Keratinocyte (primary cell): ENCODE data around the gene PLP1. TPM values are rescaled to one million over a fixed set of nuclear protein-coding genes. Genes with fewer than 3 reads are reported as not detected.

Source experiments
- DNase-seq: peaks from one replicate; pipeline ENCODE4 v3.0.0-alpha.2; 2011; ENCODE audit warnings: low read depth, missing footprints, low spot score
- FAIRE-seq: peaks from 2 replicates; lab custom pipeline; 2011; peaks lifted over from hg19 to GRCh38; lab: Jason Lieb, UNC
- H2AFZ ChIP-seq: 2 replicates; pipeline ENCODE4 v1.6.0; 2012; ENCODE audit warnings: low read length, control low read depth, inconsistent platforms; ENCODE audit not compliant: control insufficient read depth
- H3K27ac ChIP-seq: 2 replicates; pipeline ENCODE4 v1.5.1; 2011; ENCODE audit warnings: low read length; ENCODE audit not compliant: control insufficient read depth, insufficient read depth
- H3K27me3 ChIP-seq: 3 replicates; pipeline ENCODE4 v1.6.0; 2011; ENCODE audit warnings: low read length; ENCODE audit not compliant: control insufficient read depth, insufficient read depth; ENCODE audit errors: extremely low read depth
- H3K36me3 ChIP-seq, 2 experiments: 2 replicates in 1 of 2; 3 replicates in 1 of 2; pipeline ENCODE4 v1.5.1; 2011; ENCODE audit warnings: low read length in 2 of 2, mild to moderate bottlenecking in 1 of 2; ENCODE audit not compliant: control insufficient read depth in 2 of 2, insufficient read depth in 2 of 2; ENCODE audit errors: extremely low read depth in 1 of 2
- H3K4me1 ChIP-seq: 3 replicates; pipeline ENCODE4 v1.5.1; 2011; ENCODE audit warnings: low read length; ENCODE audit not compliant: control insufficient read depth, insufficient read depth; ENCODE audit errors: extremely low read depth
- H3K4me2 ChIP-seq: 3 replicates; pipeline ENCODE4 v1.6.0; 2011; ENCODE audit warnings: low read depth, low read length; ENCODE audit not compliant: control insufficient read depth, insufficient read depth; ENCODE audit errors: extremely low read depth
- H3K4me3 ChIP-seq, 3 experiments: fragments of 200-600 bp in 1 of 3; sonication (generic) in 1 of 3; 2 replicates in 2 of 3; 3 replicates in 1 of 3; pipeline ENCODE4 v1.5.1; 2011 to 2016; ENCODE audit warnings: low read length in 3 of 3, mild to moderate bottlenecking in 3 of 3, control low read depth in 2 of 3, inconsistent platforms in 1 of 3, low read depth in 1 of 3, mixed read lengths in 1 of 3, mixed run types in 1 of 3, moderate library complexity in 1 of 3; ENCODE audit not compliant: control insufficient read depth in 2 of 3, insufficient read depth in 2 of 3; ENCODE audit errors: extremely low read depth in 1 of 3
- H3K79me2 ChIP-seq: 2 replicates; pipeline ENCODE4 v1.6.0; 2012; ENCODE audit warnings: low read length; ENCODE audit not compliant: control insufficient read depth, insufficient read depth
- H3K9ac ChIP-seq: 3 replicates; pipeline ENCODE4 v1.6.0; 2011; ENCODE audit warnings: low read length; ENCODE audit not compliant: control insufficient read depth, insufficient read depth; ENCODE audit errors: extremely low read depth
- H3K9me1 ChIP-seq: 3 replicates; pipeline ENCODE4 v1.6.0; 2011; ENCODE audit warnings: low read length; ENCODE audit not compliant: control insufficient read depth, insufficient read depth; ENCODE audit errors: extremely low read depth
- H3K9me3 ChIP-seq: 2 replicates; pipeline ENCODE4 v1.5.1; 2012; ENCODE audit warnings: low read depth, low read length; ENCODE audit not compliant: control insufficient read depth
- H4K20me1 ChIP-seq: 3 replicates; pipeline ENCODE4 v1.6.0; 2011; ENCODE audit warnings: low read length; ENCODE audit not compliant: control insufficient read depth, insufficient read depth; ENCODE audit errors: extremely low read depth
- CTCF ChIP-seq, 3 experiments: IDR thresholded peaks in 1 of 3; conservative IDR thresholded peaks in 1 of 3; optimal IDR thresholded peaks in 1 of 3; 2 replicates in 2 of 3; 3 replicates in 1 of 3; pipeline versions ENCODE3 to v1.5.1; 2011; ENCODE audit warnings: low read length in 3 of 3, mild to moderate bottlenecking in 3 of 3, moderate library complexity in 2 of 3, control low read depth in 1 of 3, inconsistent platforms in 1 of 3; ENCODE audit not compliant: insufficient read depth in 2 of 3; ENCODE audit errors: extremely low read depth in 1 of 3
- EZH2 ChIP-seq: IDR thresholded peaks from one replicate; pipeline ENCODE4 v1.6.1; 2012; ENCODE audit warnings: inconsistent platforms, mild to moderate bottlenecking, low read length, moderate library complexity
- dilution Hi-C: fragments of 300-500 bp; cut with MboI; formaldehyde crosslinking; loops from one replicate; pipeline ENCODE4 v1.7.0; 2020; ENCODE audit warnings: low sequenced_read_pairs; ENCODE audit not compliant: extremely low pct_ligation_motif_present
- polyA plus RNA-seq, 5 experiments: library from polyadenylated mRNA; depleted of rRNA in 3 of 5; stranded (reverse) in 3 of 5; stranded (forward) in 1 of 5; unstranded in 1 of 5; fragments of >200 nt; gene quantifications; 1 replicate in 1 of 5; 2 replicates in 3 of 5; 3 replicates in 1 of 5; pipeline versions ENCODE4 v1.2.1 to v1.2.3, GENCODE V29; 2011 to 2012; ENCODE audit warnings: missing spikeins in 2 of 5, low read depth in 1 of 5, low replicate concordance in 1 of 5

Gene PLP1
- polyA plus RNA-seq, 1 donor (not counting 4 experiments of a cell fraction or from before 2014, with no cell fraction given) = not detected

GRCh38 chrX:103800318-103800717, 23.7 kb downstream of the PLP1 start:
- FAIRE-seq (no peak), DNase-seq (no peak)
- no peak overlapping the region for H3K27ac ChIP-seq
- no peak overlapping the region for H2AFZ ChIP-seq
- no peaks in the 10 kb centered on the region for H3K36me3 ChIP-seq
- no peak overlapping the region for H3K4me2 ChIP-seq
- H3K9ac ChIP-seq = no peak overlapping the region
- H4K20me1 ChIP-seq = no peaks in the 10 kb centered on the region
- dilution Hi-C loops = no loop called here
- no peaks in the 10 kb centered on the region for H3K4me1 ChIP-seq
- H3K4me3 ChIP-seq = no peak overlapping the region
- no peak for TF ChIP-seq EZH2
- no peak for TF ChIP-seq CTCF (optimal IDR thresholded peaks at IDR 0.05 in 1 of 3, IDR thresholded peaks at IDR 0.05 in 1 of 3, conservative IDR thresholded peaks at IDR 0.05 in 1 of 3; ENCODE audit: extremely low read depth in 1 of 3, insufficient read depth in 2 of 3, low read length in 3 of 3)
- no peaks in the 10 kb centered on the region for H3K9me3 ChIP-seq
- H3K79me2 ChIP-seq = no peaks in the 10 kb centered on the region
- H3K9me1 ChIP-seq = no peaks in the 10 kb centered on the region
- H3K27me3 ChIP-seq = no peaks in the 10 kb centered on the region

GRCh38 chrX:103805860-103806259, 29.2 kb downstream of the PLP1 start:
- no peaks in the 10 kb centered on the region for H3K9me3 ChIP-seq
- H3K36me3 ChIP-seq = no peaks in the 10 kb centered on the region
- H3K27me3 ChIP-seq = no peaks in the 10 kb centered on the region
- H3K79me2 ChIP-seq = no peaks in the 10 kb centered on the region
- dilution Hi-C loops = no loop called here
- H4K20me1 ChIP-seq = no peaks in the 10 kb centered on the region
- FAIRE-seq = no peak
- H3K9me1 ChIP-seq = no peaks in the 10 kb centered on the region
- no peak overlapping the region for H3K9ac ChIP-seq
- H3K4me3 ChIP-seq = no peak overlapping the region
- TF ChIP-seq EZH2 = no peak
- no peak for TF ChIP-seq CTCF (optimal IDR thresholded peaks at IDR 0.05 in 1 of 3, IDR thresholded peaks at IDR 0.05 in 1 of 3, conservative IDR thresholded peaks at IDR 0.05 in 1 of 3; ENCODE audit: extremely low read depth in 1 of 3, insufficient read depth in 2 of 3, low read length in 3 of 3)
- no peak overlapping the region for H3K4me2 ChIP-seq
- peaks cover 2% of the 10 kb centered on the region for H3K4me1 ChIP-seq
- H3K27ac ChIP-seq = no peak overlapping the region
- H2AFZ ChIP-seq = no peak overlapping the region
- DNase-seq = no peak
